HepG2 (cell line): ENCODE results near the gene AGT. TPM values are rescaled to one million over a fixed set of nuclear protein-coding genes. Genes with fewer than 3 reads are reported as not detected.

Experiments
- ETV6 ChIP-seq: sonication (generic); formaldehyde crosslinking; conservative IDR thresholded peaks from 2 replicates; pipeline ENCODE4 v1.4.0; 2020; ENCODE audit warnings: missing genetic modification reagents
- HOXA3 ChIP-seq: sonication (generic); formaldehyde crosslinking; IDR thresholded peaks from 2 replicates; pipeline ENCODE4 v1.5.0; 2020; ENCODE audit warnings: missing genetic modification reagents
- MTF1 ChIP-seq: sonication (generic); formaldehyde crosslinking; IDR thresholded peaks from 2 replicates; pipeline ENCODE4 v1.5.0; 2020; ENCODE audit warnings: missing genetic modification reagents
- NONO ChIP-seq, 2 experiments: fragments of 450-650 bp in 1 of 2; sonication (generic) in 1 of 2; formaldehyde crosslinking in 1 of 2; IDR thresholded peaks in 1 of 2; conservative IDR thresholded peaks in 1 of 2; 2 replicates each; pipeline versions ENCODE4 v1.6.1 to v1.8.0; 2017 to 2022; ENCODE audit warnings: mild to moderate bottlenecking in 1 of 2, missing genetic modification reagents in 1 of 2, moderate library complexity in 1 of 2
- SOX13 ChIP-seq, 3 experiments: fragments of 450-650 bp in 1 of 3; sonication (generic) in 1 of 3; formaldehyde crosslinking in 1 of 3; IDR thresholded peaks in 2 of 3; conservative IDR thresholded peaks in 1 of 3; 2 replicates each; pipeline versions ENCODE4 v1.5.0 to v1.6.1; 2016 to 2020; ENCODE audit warnings: antibody characterized with exemption in 1 of 3, mild to moderate bottlenecking in 1 of 3, missing compliant biosample characterization in 1 of 3, missing genetic modification reagents in 1 of 3, moderate library complexity in 1 of 3
- SPEN ChIP-seq: sonication (generic); formaldehyde crosslinking; IDR thresholded peaks from 2 replicates; pipeline ENCODE4 v1.5.1; 2020; ENCODE audit warnings: low read depth, mild to moderate bottlenecking, missing genetic modification reagents
- TCF7L2 ChIP-seq: IDR thresholded peaks from 2 replicates; pipeline ENCODE4 v1.6.1; 2011; ENCODE audit warnings: mild to moderate bottlenecking, low read depth, low read length, moderate library complexity
- ZBTB38 ChIP-seq: sonication (generic); formaldehyde crosslinking; IDR thresholded peaks from 2 replicates; pipeline ENCODE4 v1.5.1; 2020; ENCODE audit warnings: mild to moderate bottlenecking, missing genetic modification reagents
- ZHX1 ChIP-seq: sonication (generic); formaldehyde crosslinking; IDR thresholded peaks from 2 replicates; pipeline ENCODE4 v1.8.1; 2022; ENCODE audit warnings: low read depth, mild to moderate bottlenecking, missing genetic modification reagents
- ZHX2 ChIP-seq, 2 experiments: sonication (generic) in 1 of 2; formaldehyde crosslinking in 1 of 2; IDR thresholded peaks; 2 replicates each; pipeline versions ENCODE4 v1.6.1 to v1.9.0; 2014 to 2022; ENCODE audit warnings: antibody characterized with exemption in 1 of 2, borderline replicate concordance in 1 of 2, inconsistent platforms in 1 of 2, low read depth in 1 of 2, missing genetic modification reagents in 1 of 2
- ZNF414 ChIP-seq: sonication (generic); formaldehyde crosslinking; IDR thresholded peaks from 2 replicates; pipeline ENCODE4 v1.5.0; 2020; ENCODE audit warnings: missing genetic modification reagents
- ZNF431 ChIP-seq: sonication (generic); formaldehyde crosslinking; IDR thresholded peaks from 2 replicates; pipeline ENCODE4 v1.9.0; 2022; ENCODE audit warnings: missing genetic modification reagents, low read depth, mild to moderate bottlenecking, borderline replicate concordance
- ZNF749 ChIP-seq: sonication (generic); formaldehyde crosslinking; IDR thresholded peaks from 2 replicates; pipeline ENCODE4 v1.8.0; 2022; ENCODE audit warnings: mild to moderate bottlenecking, missing genetic modification reagents, moderate library complexity, borderline replicate concordance
- ZNF788 ChIP-seq: sonication (generic); formaldehyde crosslinking; IDR thresholded peaks from 2 replicates; pipeline ENCODE4 v1.5.0; 2020; ENCODE audit warnings: mild to moderate bottlenecking, missing genetic modification reagents, borderline replicate concordance
- polyA plus RNA-seq, 8 experiments: library from polyadenylated mRNA; depleted of rRNA in 3 of 8; stranded (reverse) in 7 of 8; unstranded in 1 of 8; fragments of >200 nt; fragmentation: Illumina TruSeq in 4 of 8; extraction: Trizol in 4 of 8; gene quantifications; 2 replicates each; pipeline versions ENCODE4 v1.2.1 to v1.2.3, GENCODE V29; 2011 to 2016; ENCODE audit warnings: low read depth in 4 of 8, missing spikeins in 1 of 8, mixed read lengths in 1 of 8; ENCODE audit not compliant: insufficient read depth in 1 of 8
- total RNA-seq, 5 experiments: library from RNA; depleted of rRNA; stranded (reverse); fragments of >200 nt; fragmentation: Illumina TruSeq; extraction: Trizol; gene quantifications; 2 replicates each; pipeline ENCODE4 v1.2.3, GENCODE V29; 2016; ENCODE audit warnings: low read depth in 1 of 5
- TF ChIP-seq, protein P1 (sequence below): sonication (generic); formaldehyde crosslinking; IDR thresholded peaks from 2 replicates; pipeline ENCODE4 v1.8.0; 2022; ENCODE audit warnings: mild to moderate bottlenecking, missing genetic modification reagents, moderate library complexity

AGT gene
- total and polyA plus RNA-seq, 2 of the 13 experiments (the other 11 are each of a cell fraction or from before 2014, with no cell fraction given) = 892 to 2,071 TPM

DNA sequence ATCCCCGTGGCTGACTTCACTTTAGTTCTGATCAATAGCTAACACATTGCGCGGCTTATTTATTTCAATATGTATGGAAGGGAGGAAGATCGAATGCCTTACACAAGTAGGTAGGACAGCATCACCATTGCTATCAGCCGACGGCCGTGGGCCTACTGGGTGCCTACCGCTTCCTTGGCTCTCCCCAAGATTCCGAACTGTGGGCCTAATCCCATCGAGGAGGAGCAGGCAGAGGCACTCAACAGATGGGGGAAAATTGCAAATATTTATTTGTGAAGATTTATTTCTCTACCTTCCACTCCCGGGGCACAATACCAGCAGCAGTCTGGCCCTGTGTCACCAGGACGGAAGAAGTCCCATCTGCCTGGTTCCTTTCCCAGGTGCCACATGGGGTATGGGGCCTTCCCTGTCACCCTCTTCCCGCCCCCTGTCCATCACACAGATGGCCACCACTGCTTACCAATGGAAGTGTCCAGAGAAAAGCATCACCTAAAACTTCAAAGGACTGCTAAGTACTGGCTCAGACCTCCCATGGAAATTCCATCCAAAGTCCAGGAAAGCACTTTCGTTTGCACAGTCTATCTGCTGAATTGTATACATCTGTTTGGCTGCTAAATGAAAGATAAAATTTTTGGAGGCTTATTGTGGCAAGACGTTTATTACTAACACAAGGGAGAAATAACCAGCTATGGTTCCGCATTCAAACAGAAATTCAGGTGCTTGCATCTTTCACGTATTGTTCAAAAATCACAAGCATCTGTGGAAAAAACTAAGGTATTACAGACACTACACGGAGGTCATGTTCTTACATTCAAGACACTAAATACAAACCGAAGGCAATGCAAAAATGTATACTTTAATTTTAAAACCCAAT, 11.8 kb downstream of the AGT start (continued):
- TF ChIP-seq ZHX1 (CRISPR knock-in tag) (no peak), SPEN (CRISPR knock-in tag) (peak; percentile 62; the same call in 1 of the 2 replicates), ZNF788 (CRISPR knock-in tag) (peak; percentile 45; the same call in 1 of the 2 replicates), NONO (IDR thresholded peaks at IDR 0.05) (no peak), NONO (CRISPR knock-in tag; conservative IDR thresholded peaks at IDR 0.05) (peak; percentile 15; the same call in 1 of the 2 replicates), TCF7L2 (peak; percentile 73; the same call in 1 of the 2 replicates), SOX13 (IDR thresholded peaks at IDR 0.05) (no peak), SOX13 (CRISPR knock-in tag; conservative IDR thresholded peaks at IDR 0.05 in 1 of 2, IDR thresholded peaks at IDR 0.05 in 1 of 2) (peak in 1 of 2 experiments; percentile 44; a peak in 2 of 4 replicates), ZHX2 (IDR thresholded peaks at IDR 0.05; ENCODE audit: low read depth) (no peak), ZHX2 (CRISPR knock-in tag; IDR thresholded peaks at IDR 0.05; ENCODE audit: borderline replicate concordance) (0 out of 2 replicates have a peak, but pooled peaks have one; percentile 47), MTF1 (CRISPR knock-in tag) (0 out of 2 replicates have a peak, but pooled peaks have one; percentile 16), ZBTB38 (CRISPR knock-in tag) (peak; percentile 50; the same call in 1 of the 2 replicates), ZNF414 (no peak), ZNF431 (0 out of 2 replicates have a peak, but pooled peaks have one; percentile 43), ETV6 (CRISPR knock-in tag) (no peak), HOXA3 (CRISPR knock-in tag) (peak; percentile 65; the same call in 1 of the 2 replicates), ZNF749 (CRISPR knock-in tag) (no peak)
- TF ChIP-seq, protein P1, sequence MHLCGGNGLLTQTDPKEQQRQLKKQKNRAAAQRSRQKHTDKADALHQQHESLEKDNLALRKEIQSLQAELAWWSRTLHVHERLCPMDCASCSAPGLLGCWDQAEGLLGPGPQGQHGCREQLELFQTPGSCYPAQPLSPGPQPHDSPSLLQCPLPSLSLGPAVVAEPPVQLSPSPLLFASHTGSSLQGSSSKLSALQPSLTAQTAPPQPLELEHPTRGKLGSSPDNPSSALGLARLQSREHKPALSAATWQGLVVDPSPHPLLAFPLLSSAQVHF (CRISPR knock-in tag) = 0 out of 2 replicates have a peak, but pooled peaks have one; percentile 20
